22Rv1 (cell line): ENCODE results near the gene DHRSX.
"Not testable (repeated sequence)": the region's sequence is repeated elsewhere in the genome, so short reads cannot be mapped to it uniquely, and the experiment has no call there.

Experiments
- ZFX ChIP-seq: fragments of 450-650 bp; IDR thresholded peaks from 2 replicates; pipeline ENCODE4 v1.6.1; 2017; ENCODE audit warnings: antibody characterized with exemption, borderline replicate concordance
- TF ChIP-seq, protein P1 (sequence below): fragments of 450-650 bp; IDR thresholded peaks from 2 replicates; pipeline ENCODE4 v1.5.1; 2017; ENCODE audit warnings: mild to moderate bottlenecking

DNA sequence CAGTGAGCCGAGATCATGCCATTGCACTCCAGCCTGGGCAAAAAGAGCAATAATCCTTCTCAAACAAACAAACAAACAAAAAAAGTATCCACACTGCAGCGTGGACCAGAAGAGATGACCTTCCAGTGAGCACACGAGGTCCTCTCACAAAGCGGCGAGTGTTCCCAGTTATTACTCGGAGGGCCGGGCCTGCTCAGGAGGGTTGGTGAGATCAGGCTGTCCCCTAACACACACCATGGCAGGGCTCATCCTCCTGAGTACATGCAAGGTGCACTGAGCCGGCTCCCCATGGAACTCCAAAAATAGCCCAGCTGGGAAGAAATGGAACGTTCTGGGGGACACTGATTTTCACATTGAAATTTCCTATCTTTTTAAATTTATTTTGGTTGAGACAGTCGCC is 40.7 kb downstream of the DHRSX start:
- TF ChIP-seq, protein P1, sequence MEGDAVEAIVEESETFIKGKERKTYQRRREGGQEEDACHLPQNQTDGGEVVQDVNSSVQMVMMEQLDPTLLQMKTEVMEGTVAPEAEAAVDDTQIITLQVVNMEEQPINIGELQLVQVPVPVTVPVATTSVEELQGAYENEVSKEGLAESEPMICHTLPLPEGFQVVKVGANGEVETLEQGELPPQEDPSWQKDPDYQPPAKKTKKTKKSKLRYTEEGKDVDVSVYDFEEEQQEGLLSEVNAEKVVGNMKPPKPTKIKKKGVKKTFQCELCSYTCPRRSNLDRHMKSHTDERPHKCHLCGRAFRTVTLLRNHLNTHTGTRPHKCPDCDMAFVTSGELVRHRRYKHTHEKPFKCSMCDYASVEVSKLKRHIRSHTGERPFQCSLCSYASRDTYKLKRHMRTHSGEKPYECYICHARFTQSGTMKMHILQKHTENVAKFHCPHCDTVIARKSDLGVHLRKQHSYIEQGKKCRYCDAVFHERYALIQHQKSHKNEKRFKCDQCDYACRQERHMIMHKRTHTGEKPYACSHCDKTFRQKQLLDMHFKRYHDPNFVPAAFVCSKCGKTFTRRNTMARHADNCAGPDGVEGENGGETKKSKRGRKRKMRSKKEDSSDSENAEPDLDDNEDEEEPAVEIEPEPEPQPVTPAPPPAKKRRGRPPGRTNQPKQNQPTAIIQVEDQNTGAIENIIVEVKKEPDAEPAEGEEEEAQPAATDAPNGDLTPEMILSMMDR: not testable (repeated sequence)
- not testable (repeated sequence) for TF ChIP-seq ZFX
